Urinary bladder (tissue), 4 donors: ENCODE data around the gene LEF1. TPM values are rescaled to one million over a fixed set of nuclear protein-coding genes. Genes with fewer than 3 reads are reported as not detected.

Source experiments
- DNase-seq: peaks from one replicate; pipeline ENCODE4 v3.0.0-alpha.2; 2015; ENCODE audit errors: extremely low spot score
- H3K27ac ChIP-seq: one replicate; pipeline ENCODE4 v1.5.1; 2013; ENCODE audit warnings: low read depth, mild to moderate bottlenecking, moderate library complexity
- H3K36me3 ChIP-seq: one replicate; pipeline ENCODE4 v1.6.1; 2013; ENCODE audit warnings: mild to moderate bottlenecking, moderate library complexity; ENCODE audit not compliant: insufficient read depth
- H3K4me1 ChIP-seq: one replicate; pipeline ENCODE4 v1.6.1; 2013; ENCODE audit warnings: mild to moderate bottlenecking, moderate library complexity; ENCODE audit not compliant: insufficient read depth
- H3K4me3 ChIP-seq: one replicate; pipeline ENCODE4 v1.5.1; 2013; ENCODE audit warnings: low read depth, low read length
- WGBS: extraction: QIAGEN DNeasy Blood & Tissue Kit; methylation state at CpG from one replicate; pipeline ENCODE4 v1.1.7; 2013; 5-methylcytosine and 5-hydroxymethylcytosine counted together
- polyA plus RNA-seq: library from polyadenylated mRNA; stranded (reverse); fragments of 200-250 nt; gene quantifications from one replicate; pipeline ENCODE4 v1.2.3, GENCODE V29; 2013
- total RNA-seq: library from RNA; depleted of rRNA; stranded (reverse); fragments of >200 nt; gene quantifications from one replicate; pipeline ENCODE4 v1.2.3, GENCODE V29; 2014
- donor health status: healthy with polysubstance abuse.
- donor health status: healthy.

Gene LEF1
- total and polyA plus RNA-seq, 2 donors = 7.7 to 9.5 TPM

DNA sequence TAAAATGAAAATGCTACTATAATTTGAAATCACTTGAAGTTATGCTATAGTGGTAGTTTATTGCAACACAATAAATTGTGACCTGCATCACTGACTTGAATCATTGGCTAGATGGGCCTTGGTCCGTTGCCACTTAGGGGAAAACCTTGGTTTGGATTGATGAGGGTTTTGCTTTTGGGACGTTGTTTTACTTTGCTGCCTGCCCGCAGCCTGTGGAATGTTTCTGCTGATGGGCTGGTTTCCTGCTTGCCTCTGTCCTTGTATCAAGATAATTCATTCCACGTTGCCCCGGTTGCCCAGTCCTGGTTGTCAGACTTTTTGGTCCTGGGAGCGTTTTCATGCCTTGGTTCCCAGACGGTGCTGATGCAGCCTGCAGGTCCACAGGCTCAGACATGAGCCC, 160.7 kb downstream of the LEF1 start:
- no peaks in the 10 kb centered on the region for H3K4me1 ChIP-seq
- DNase-seq = no peak
- peaks cover 3% of the 10 kb centered on the region for H3K36me3 ChIP-seq
- 96% methylated on average over 7 of the region's 7 CpGs for WGBS
- no peak overlapping the region for H3K27ac ChIP-seq
- no peak overlapping the region for H3K4me3 ChIP-seq

DNA sequence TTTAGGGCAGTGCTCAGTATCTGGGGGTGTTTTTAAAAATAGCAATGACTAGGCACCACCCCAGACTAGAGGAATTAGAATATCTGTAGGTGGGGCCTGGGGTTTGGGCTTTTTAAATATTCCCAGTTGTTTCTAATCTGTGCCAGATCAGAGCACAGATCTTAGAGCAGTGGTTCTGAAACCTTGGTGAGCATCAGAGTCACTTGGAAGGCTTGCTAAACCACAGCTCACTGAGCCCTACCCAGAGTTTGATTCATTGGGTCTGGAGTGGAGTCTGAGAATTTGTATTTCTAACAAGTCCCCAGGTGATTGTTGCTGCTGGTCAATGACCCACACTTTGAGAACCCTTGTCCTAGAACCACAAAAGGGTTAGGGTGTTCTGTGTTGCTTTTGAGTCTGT, 162.4 kb downstream of the LEF1 start:
- DNase-seq = no peak
- Histone ChIP-seq H3K4me1 (no peaks in the 10 kb centered on the region), H3K4me3 (no peak overlapping the region), H3K36me3 (peaks cover 3% of the 10 kb centered on the region), H3K27ac (no peak overlapping the region)

DNA sequence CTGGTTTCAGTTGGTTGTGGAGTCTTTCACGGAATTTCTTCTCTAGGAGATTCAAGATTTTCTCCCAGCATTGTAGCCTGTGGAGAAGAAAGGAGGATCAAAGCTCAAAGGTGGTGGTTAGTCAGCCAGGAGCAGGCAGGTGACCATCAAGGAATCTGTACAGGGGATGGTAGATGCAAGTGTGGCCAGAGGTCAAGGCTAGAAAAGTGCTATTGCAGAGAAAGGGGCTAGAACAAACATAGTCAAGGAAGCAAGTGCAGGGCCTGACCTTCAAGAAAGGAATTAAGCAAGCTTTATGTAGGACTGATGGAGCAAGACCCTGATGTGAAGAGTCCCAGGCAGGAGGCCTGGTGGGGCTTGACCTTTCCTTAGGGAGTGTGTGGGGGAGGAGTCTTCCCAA, 162.9 kb downstream of the LEF1 start:
- Histone ChIP-seq H3K36me3 (no peaks in the 10 kb centered on the region), H3K4me1 (no peaks in the 10 kb centered on the region), H3K4me3 (no peak overlapping the region), H3K27ac (no peak overlapping the region)
- 98% methylated on average over 1 of the region's 1 CpG for WGBS
- DNase-seq = no peak

DNA sequence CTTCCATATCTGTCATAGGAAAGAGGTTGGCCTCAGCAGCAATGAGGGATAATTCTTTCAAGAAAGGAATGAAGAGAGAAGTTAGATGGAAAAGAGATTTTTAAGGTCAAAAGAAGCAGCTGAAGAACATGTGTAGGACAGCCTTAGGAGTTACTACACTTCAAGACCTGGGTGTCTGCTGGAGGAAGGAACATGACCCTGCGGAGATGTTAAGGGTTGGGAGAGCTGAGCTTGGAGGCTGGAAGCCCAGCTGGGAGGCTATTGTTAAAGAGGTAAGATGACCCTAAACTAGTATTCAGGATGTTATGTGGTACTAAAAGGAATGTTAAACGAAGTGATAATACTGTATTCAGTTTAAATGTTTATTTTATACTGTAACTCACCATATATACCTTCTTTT, 164.1 kb downstream of the LEF1 start:
- no peak for DNase-seq
- 86% methylated on average over 2 of the region's 2 CpGs for WGBS
- no peaks in the 10 kb centered on the region for H3K36me3 ChIP-seq
- no peak overlapping the region for H3K4me3 ChIP-seq
- no peaks in the 10 kb centered on the region for H3K4me1 ChIP-seq
- H3K27ac ChIP-seq = no peak overlapping the region

DNA sequence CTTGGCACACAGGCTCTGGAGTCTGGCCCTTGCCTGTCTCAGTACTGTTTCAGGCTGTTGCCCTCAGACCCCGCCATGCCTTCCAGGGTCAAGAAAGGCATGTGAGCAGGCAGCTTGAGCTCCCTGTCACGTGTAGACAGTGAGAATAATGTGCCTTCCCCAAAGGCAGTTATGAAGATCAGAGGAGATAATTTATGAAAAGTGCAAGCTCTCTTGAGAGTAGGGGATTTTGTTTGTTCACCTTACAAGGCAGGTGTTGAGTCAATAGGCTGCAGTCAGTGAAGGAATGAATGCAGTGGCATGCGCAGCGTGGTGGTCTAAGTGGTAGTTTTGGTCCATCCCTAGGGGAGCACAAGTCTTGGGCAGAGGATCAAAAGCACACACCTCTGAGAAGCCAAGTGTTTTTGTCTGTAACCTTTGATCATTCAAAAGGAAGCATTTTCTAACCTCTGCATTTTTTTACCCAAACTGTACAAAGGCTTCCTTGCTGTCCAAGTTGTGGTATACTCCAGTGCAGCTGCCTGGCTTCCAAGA, 164.7 kb downstream of the LEF1 start:
- Histone ChIP-seq H3K27ac (no peak overlapping the region), H3K36me3 (no peaks in the 10 kb centered on the region), H3K4me1 (no peaks in the 10 kb centered on the region), H3K4me3 (no peak overlapping the region)
- DNase-seq = no peak
- 81% methylated on average over 4 of the region's 4 CpGs for WGBS

DNA sequence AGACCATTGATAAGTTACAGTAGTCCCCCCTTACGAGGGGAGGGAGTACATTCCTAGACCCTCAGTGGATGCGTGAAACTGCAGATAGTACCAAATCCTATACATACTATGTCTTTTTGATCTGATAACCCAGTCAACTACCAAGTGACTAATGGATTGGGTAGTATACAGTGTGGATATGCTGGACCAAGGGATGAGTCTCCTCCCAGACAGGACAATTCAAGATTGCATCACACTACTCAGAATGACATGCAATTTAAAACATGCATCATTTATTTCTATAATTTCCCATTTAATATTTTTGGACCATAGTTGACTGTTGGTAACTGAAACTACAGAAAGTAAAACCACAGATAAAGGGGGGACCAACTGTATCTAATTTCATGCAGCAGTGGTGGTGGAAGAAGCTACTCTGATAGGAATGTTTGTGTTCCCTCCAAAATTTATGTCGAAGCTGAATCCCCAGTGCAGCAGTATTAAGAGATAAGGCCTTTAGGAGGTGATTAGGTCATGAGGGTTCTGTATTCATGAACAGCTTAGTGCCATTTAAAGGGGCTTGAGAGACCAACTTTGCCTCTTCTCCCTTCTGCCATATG, 167.1 kb downstream of the LEF1 start:
- no peaks in the 10 kb centered on the region for H3K4me1 ChIP-seq
- 73% methylated on average over 3 of the region's 3 CpGs for WGBS
- H3K4me3 ChIP-seq = no peak overlapping the region
- no peak overlapping the region for H3K27ac ChIP-seq
- no peak for DNase-seq
- H3K36me3 ChIP-seq = no peaks in the 10 kb centered on the region

DNA sequence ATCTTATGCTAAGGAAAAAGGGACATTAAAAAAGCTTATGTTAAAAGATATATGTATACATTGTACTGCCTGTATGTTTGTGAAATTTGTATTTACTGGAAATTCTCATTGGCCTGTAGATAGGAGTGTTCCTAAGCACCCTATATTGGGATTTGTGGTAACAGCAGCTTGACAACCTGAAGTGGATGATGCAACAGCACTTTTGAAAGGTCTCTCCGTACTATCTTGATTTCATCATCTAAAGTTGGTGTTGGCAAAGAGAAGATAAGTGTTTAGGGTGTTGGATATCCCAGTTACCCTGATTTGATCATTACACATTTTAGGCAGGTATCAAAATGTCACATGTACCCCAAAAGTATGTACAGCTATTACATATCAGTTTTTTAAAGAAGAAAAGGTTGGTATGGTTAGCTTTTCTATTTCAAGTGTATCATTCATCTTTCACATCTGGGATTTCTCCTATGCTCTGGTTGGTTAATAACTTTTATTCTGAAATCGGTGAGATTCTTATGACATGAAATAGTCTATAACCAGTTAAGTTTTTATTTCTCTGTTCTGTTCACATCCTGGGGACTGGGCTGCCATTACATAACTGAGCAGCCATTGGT, 168.7 kb downstream of the LEF1 start:
- no peak for DNase-seq
- H3K36me3 ChIP-seq = no peaks in the 10 kb centered on the region
- WGBS = 94% methylated on average over 2 of the region's 2 CpGs
- H3K4me1 ChIP-seq = no peaks in the 10 kb centered on the region
- no peak overlapping the region for H3K4me3 ChIP-seq
- no peak overlapping the region for H3K27ac ChIP-seq

DNA sequence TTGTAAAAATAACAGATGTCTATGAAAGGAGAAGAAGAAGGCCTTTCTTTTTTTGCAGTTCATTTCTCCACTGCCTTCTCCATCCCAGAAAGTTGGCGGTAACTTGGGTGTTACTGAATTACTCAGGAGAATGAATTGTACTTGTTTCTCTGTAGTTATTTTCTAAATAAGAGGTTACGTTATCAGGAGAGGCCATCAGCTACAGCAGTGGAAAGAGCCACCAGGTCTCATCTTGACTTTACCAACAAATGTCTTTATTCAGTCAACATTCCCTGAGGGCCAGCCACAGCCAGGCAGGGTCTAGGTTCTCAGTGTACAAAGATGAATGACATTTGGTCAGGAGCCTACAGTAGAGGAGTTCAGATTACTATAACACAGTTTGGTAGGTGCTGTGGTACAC, 170.9 kb downstream of the LEF1 start:
- Histone ChIP-seq H3K4me1 (no peaks in the 10 kb centered on the region), H3K4me3 (no peak overlapping the region), H3K27ac (no peak overlapping the region), H3K36me3 (no peaks in the 10 kb centered on the region)
- no peak for DNase-seq
- WGBS = 93% methylated on average over 2 of the region's 2 CpGs

Other genes with a start within 250 kb of the LEF1 start
- gene CYP2U1, start 237.4 kb downstream of the LEF1 start, total RNA-seq = 16.4 TPM
- 8.9 TPM for gene CYP2U1, start 237.4 kb downstream of the LEF1 start, polyA plus RNA-seq
- 28.1 TPM for gene HADH, start 179.0 kb downstream of the LEF1 start, total RNA-seq
- gene HADH, start 179.0 kb downstream of the LEF1 start, polyA plus RNA-seq = 61.0 TPM